Ishikawa (cell line): Measurements from ENCODE around the gene OMD.

ENCODE experiments used
- CEBPB ChIP-seq: IDR thresholded peaks from 2 replicates; pipeline ENCODE4 v1.6.1; 2012
- CREB1 ChIP-seq: IDR thresholded peaks from 2 replicates; pipeline ENCODE4 v1.6.1; 2012; ENCODE audit warnings: low read depth
- EGR1 ChIP-seq: IDR thresholded peaks from 2 replicates; pipeline ENCODE4 v1.6.1; 2012
- EP300 ChIP-seq: IDR thresholded peaks from 2 replicates; pipeline ENCODE4 v1.6.1; 2012; ENCODE audit warnings: borderline replicate concordance
- FOXM1 ChIP-seq: IDR thresholded peaks from 2 replicates; pipeline ENCODE4 v1.6.1; 2012; ENCODE audit warnings: low read depth, borderline replicate concordance
- NFIC ChIP-seq: IDR thresholded peaks from 2 replicates; pipeline ENCODE4 v1.6.1; 2012
- RAD21 ChIP-seq: IDR thresholded peaks from 2 replicates; pipeline ENCODE4 v1.6.1; 2012; ENCODE audit warnings: low read depth
- TCF12 ChIP-seq: IDR thresholded peaks from 2 replicates; pipeline ENCODE4 v1.6.1; 2012; ENCODE audit warnings: low read depth
- TEAD4 ChIP-seq: IDR thresholded peaks from 2 replicates; pipeline ENCODE4 v1.6.1; 2012
- YY1 ChIP-seq: IDR thresholded peaks from 2 replicates; pipeline ENCODE4 v1.6.1; 2012; ENCODE audit warnings: low read depth
- ZBTB7A ChIP-seq: IDR thresholded peaks from 2 replicates; pipeline ENCODE4 v1.6.1; 2012; ENCODE audit warnings: low read depth
- TF ChIP-seq, protein P1 (sequence below): IDR thresholded peaks from 2 replicates; pipeline ENCODE4 v1.6.1; 2012
- TF ChIP-seq, protein P2 (sequence below): IDR thresholded peaks from 2 replicates; pipeline ENCODE4 v1.6.1; 2012; ENCODE audit warnings: low read depth, mild to moderate bottlenecking
- TF ChIP-seq, protein P3 (sequence below): IDR thresholded peaks from 2 replicates; pipeline ENCODE4 v1.6.1; 2012

DNA sequence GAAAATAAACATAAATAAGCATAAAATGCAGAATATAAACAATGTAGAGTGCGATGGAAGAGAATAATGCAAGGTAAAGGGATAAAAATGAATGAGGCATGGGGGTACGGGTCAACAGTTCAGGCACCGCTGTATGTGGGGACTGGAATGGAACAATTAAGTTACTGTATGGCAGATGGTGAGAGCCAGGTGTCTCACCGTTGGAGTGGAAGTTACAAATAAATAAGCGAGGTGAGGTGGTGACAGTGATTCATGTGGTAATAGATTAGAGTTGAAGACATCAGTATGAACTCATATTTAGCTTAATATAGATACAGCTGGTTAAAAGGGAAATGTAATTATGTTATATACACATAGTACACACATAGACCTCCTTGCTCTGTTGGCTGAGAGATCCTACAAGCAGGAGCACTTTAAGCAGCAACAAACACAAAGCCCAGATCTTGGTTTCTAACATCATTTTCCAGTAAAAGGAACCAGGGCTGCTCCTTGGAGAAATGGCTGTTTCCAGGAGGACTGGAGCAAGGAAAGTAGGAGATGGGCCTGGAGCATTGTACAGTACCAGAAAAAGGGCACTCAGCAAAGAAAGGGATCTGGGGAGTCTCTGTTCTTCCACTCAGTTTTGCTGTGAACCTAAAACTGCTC lies 2.4 kb upstream of the OMD start:
- TF ChIP-seq, protein P1, sequence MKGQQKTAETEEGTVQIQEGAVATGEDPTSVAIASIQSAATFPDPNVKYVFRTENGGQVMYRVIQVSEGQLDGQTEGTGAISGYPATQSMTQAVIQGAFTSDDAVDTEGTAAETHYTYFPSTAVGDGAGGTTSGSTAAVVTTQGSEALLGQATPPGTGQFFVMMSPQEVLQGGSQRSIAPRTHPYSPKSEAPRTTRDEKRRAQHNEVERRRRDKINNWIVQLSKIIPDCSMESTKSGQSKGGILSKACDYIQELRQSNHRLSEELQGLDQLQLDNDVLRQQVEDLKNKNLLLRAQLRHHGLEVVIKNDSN = no peak
- TF ChIP-seq RAD21 = no peak
- no peak for TF ChIP-seq TCF12
- TF ChIP-seq EP300 = no peak
- TF ChIP-seq TEAD4 = no peak
- TF ChIP-seq CEBPB = no peak
- no peak for TF ChIP-seq FOXM1
- TF ChIP-seq, protein P2, sequence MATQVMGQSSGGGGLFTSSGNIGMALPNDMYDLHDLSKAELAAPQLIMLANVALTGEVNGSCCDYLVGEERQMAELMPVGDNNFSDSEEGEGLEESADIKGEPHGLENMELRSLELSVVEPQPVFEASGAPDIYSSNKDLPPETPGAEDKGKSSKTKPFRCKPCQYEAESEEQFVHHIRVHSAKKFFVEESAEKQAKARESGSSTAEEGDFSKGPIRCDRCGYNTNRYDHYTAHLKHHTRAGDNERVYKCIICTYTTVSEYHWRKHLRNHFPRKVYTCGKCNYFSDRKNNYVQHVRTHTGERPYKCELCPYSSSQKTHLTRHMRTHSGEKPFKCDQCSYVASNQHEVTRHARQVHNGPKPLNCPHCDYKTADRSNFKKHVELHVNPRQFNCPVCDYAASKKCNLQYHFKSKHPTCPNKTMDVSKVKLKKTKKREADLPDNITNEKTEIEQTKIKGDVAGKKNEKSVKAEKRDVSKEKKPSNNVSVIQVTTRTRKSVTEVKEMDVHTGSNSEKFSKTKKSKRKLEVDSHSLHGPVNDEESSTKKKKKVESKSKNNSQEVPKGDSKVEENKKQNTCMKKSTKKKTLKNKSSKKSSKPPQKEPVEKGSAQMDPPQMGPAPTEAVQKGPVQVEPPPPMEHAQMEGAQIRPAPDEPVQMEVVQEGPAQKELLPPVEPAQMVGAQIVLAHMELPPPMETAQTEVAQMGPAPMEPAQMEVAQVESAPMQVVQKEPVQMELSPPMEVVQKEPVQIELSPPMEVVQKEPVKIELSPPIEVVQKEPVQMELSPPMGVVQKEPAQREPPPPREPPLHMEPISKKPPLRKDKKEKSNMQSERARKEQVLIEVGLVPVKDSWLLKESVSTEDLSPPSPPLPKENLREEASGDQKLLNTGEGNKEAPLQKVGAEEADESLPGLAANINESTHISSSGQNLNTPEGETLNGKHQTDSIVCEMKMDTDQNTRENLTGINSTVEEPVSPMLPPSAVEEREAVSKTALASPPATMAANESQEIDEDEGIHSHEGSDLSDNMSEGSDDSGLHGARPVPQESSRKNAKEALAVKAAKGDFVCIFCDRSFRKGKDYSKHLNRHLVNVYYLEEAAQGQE = no peak
- TF ChIP-seq, protein P3, sequence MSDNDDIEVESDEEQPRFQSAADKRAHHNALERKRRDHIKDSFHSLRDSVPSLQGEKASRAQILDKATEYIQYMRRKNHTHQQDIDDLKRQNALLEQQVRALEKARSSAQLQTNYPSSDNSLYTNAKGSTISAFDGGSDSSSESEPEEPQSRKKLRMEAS = no peak
- no peak for TF ChIP-seq EGR1
- no peak for TF ChIP-seq YY1
- TF ChIP-seq CREB1 = no peak
- no peak for TF ChIP-seq NFIC
- TF ChIP-seq ZBTB7A = no peak
